Gastrocnemius medialis (tissue), 4 donors: Measurements from ENCODE around the gene CGB3.

Experiments used
- POLR2A ChIP-seq, 2 donors: fragments of 450-650 bp; IDR thresholded peaks; one replicate each; pipeline ENCODE4 v1.6.1; 2017; ENCODE audit warnings: antibody characterized with exemption in 2 of 2, mild to moderate bottlenecking in 2 of 2, moderate library complexity in 2 of 2
- TF ChIP-seq, protein P1 (sequence below), 5 experiments: fragments of 450-650 bp in 3 of 5; fragments of 200-600 bp in 2 of 5; sonication (generic) in 2 of 5; IDR thresholded peaks in 4 of 5; conservative IDR thresholded peaks in 1 of 5; 1 replicate in 4 of 5; 2 replicates in 1 of 5; pipeline ENCODE4 v1.5.1; 2016 to 2019; ENCODE audit warnings: antibody characterized with exemption in 5 of 5, mild to moderate bottlenecking in 3 of 5, moderate library complexity in 3 of 5

DNA sequence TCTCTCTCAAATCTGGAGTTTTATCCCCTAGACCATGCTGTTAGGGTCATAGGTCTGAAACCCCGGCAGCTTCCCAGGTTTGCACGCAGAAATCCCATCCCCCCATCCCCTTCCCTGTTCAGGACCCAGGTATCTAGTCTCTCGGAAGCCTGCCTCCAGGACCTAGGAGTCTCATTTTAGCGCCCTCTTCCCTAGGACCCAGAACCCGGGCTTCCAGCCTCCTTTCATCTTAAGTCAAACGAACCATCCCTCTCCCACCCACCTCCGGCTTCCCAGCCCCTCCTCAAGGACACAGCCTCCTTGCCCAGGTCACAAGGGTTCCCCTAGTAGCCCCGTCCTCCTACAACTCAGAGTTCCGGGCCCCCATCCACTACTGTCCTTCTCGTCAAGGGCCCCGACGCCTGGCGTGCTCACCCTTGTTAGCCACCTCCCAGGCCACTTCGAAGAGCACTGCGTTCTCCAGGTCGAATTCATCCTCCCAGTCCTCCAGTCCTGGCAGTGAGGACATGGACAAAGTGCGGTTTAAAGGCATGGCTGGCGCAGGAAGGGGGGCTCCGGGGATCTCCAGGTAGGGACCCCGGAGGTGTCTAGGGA lies 31.5 kb downstream of the CGB3 start:
- TF ChIP-seq, protein P1, sequence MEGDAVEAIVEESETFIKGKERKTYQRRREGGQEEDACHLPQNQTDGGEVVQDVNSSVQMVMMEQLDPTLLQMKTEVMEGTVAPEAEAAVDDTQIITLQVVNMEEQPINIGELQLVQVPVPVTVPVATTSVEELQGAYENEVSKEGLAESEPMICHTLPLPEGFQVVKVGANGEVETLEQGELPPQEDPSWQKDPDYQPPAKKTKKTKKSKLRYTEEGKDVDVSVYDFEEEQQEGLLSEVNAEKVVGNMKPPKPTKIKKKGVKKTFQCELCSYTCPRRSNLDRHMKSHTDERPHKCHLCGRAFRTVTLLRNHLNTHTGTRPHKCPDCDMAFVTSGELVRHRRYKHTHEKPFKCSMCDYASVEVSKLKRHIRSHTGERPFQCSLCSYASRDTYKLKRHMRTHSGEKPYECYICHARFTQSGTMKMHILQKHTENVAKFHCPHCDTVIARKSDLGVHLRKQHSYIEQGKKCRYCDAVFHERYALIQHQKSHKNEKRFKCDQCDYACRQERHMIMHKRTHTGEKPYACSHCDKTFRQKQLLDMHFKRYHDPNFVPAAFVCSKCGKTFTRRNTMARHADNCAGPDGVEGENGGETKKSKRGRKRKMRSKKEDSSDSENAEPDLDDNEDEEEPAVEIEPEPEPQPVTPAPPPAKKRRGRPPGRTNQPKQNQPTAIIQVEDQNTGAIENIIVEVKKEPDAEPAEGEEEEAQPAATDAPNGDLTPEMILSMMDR (IDR thresholded peaks at IDR 0.05 in 4 of 5, conservative IDR thresholded peaks at IDR 0.05 in 1 of 5): no peak
- TF ChIP-seq POLR2A (IDR thresholded peaks at IDR 0.05): no peak
